GM23338 (cell line): Measurements from ENCODE around the gene ANKRD44. TPM values are rescaled to one million over a fixed set of nuclear protein-coding genes. Genes with fewer than 3 reads are reported as not detected.

Experiments used
- ATAC-seq: fragments of 200-7000 bp; cut with Tn5 transposase; 3 replicates; pipeline ENCODE4 v1.9.1; 2020
- DNase-seq: peaks from one replicate; pipeline ENCODE4 v3.0.0-alpha.2; 2015; ENCODE audit warnings: low spot score
- H2AFZ ChIP-seq: fragments of 200-600 bp; sonication (generic); 2 replicates; pipeline ENCODE4 v1.8.0; 2016; ENCODE audit warnings: antibody characterized with exemption, mild to moderate bottlenecking, moderate library complexity
- H3F3A ChIP-seq: fragments of 200-600 bp; sonication (generic); replicated peaks from 2 replicates; pipeline ENCODE4 v1.8.0; 2017; ENCODE audit warnings: antibody characterized with exemption, mixed run types, low read depth
- H3K27ac ChIP-seq: fragments of 200-600 bp; sonication (generic); 2 replicates; pipeline ENCODE4 v1.6.1; 2016; ENCODE audit warnings: low read depth
- H3K27me3 ChIP-seq: fragments of 200-600 bp; sonication (generic); 2 replicates; pipeline ENCODE4 v1.8.0; 2016; ENCODE audit warnings: mild to moderate bottlenecking, mixed run types, moderate library complexity; ENCODE audit not compliant: insufficient read depth
- H3K36me3 ChIP-seq: fragments of 200-600 bp; sonication (generic); 2 replicates; pipeline ENCODE4 v1.8.0; 2016; ENCODE audit warnings: mild to moderate bottlenecking; ENCODE audit not compliant: insufficient read depth
- H3K4me1 ChIP-seq: fragments of 200-600 bp; sonication (generic); 2 replicates; pipeline ENCODE4 v1.8.0; 2016; ENCODE audit warnings: mild to moderate bottlenecking, moderate library complexity; ENCODE audit not compliant: insufficient read depth
- H3K4me2 ChIP-seq: fragments of 200-600 bp; sonication (generic); 2 replicates; pipeline ENCODE4 v1.7.1; 2017; ENCODE audit warnings: mixed run types
- H3K4me3 ChIP-seq: fragments of 200-600 bp; sonication (generic); 2 replicates; pipeline ENCODE4 v1.6.1; 2016; ENCODE audit warnings: mixed run types
- H3K79me2 ChIP-seq: fragments of 200-600 bp; sonication (generic); replicated peaks from 2 replicates; pipeline ENCODE4 v1.8.0; 2017; ENCODE audit warnings: mild to moderate bottlenecking; ENCODE audit not compliant: insufficient read depth
- H3K9me2 ChIP-seq: fragments of 200-600 bp; sonication (generic); 2 replicates; pipeline ENCODE4 v1.8.0; 2017; ENCODE audit not compliant: insufficient read depth
- H4K20me1 ChIP-seq: fragments of 200-600 bp; sonication (generic); replicated peaks from 2 replicates; pipeline ENCODE4 v1.8.0; 2017; ENCODE audit warnings: mild to moderate bottlenecking; ENCODE audit not compliant: insufficient read depth
- H3K27ac Mint-ChIP-seq: 2 replicates; pipeline ENCODE4 v1.8.0; 2020; ENCODE audit warnings: inconsistent platforms, mild to moderate bottlenecking, moderate library complexity, mixed read lengths
- H3K27me3 Mint-ChIP-seq: 3 replicates; pipeline ENCODE4 v1.8.0; 2022; ENCODE audit warnings: low read depth, mild to moderate bottlenecking, moderate library complexity, mixed read lengths, inconsistent platforms; ENCODE audit not compliant: insufficient read depth, poor library complexity
- H3K36me3 Mint-ChIP-seq: 3 replicates; pipeline ENCODE4 v1.8.0; 2021; ENCODE audit warnings: low read depth, mild to moderate bottlenecking, inconsistent platforms, moderate library complexity, mixed read lengths
- H3K4me1 Mint-ChIP-seq: 3 replicates; pipeline ENCODE4 v1.8.0; 2020; ENCODE audit warnings: mild to moderate bottlenecking, inconsistent platforms, mixed read lengths
- H3K4me3 Mint-ChIP-seq: 3 replicates; pipeline ENCODE4 v1.8.0; 2021; ENCODE audit warnings: moderate library complexity, mild to moderate bottlenecking, inconsistent platforms, mixed read lengths
- H3K9me3 Mint-ChIP-seq: 3 replicates; pipeline ENCODE4 v1.8.0; 2020; ENCODE audit warnings: moderate library complexity, mild to moderate bottlenecking, inconsistent platforms, mixed read lengths
- ETS1 ChIP-seq: IDR thresholded peaks from 2 replicates; pipeline ENCODE4 v1.6.1; 2016; ENCODE audit warnings: antibody characterized with exemption
- EZH2 ChIP-seq: fragments of 200-600 bp; sonication (generic); IDR thresholded peaks from one replicate; pipeline ENCODE4 v1.8.0; 2017; ENCODE audit warnings: antibody characterized with exemption, mild to moderate bottlenecking, low read depth; ENCODE audit not compliant: unreplicated experiment
- JUNB ChIP-seq: IDR thresholded peaks from one replicate; pipeline ENCODE4 v1.6.1; 2016; ENCODE audit warnings: antibody characterized with exemption; ENCODE audit not compliant: unreplicated experiment
- NANOG ChIP-seq: IDR thresholded peaks from 2 replicates; pipeline ENCODE4 v1.6.1; 2016; ENCODE audit warnings: antibody characterized with exemption, borderline replicate concordance
- POLR2AphosphoS5 ChIP-seq: IDR thresholded peaks from 2 replicates; pipeline ENCODE4 v1.6.1; 2016; ENCODE audit warnings: antibody characterized with exemption, low read depth
- REST ChIP-seq: IDR thresholded peaks from one replicate; pipeline ENCODE4 v1.6.1; 2018; ENCODE audit warnings: antibody characterized with exemption; ENCODE audit not compliant: unreplicated experiment
- STAT1 ChIP-seq: IDR thresholded peaks from one replicate; pipeline ENCODE4 v1.6.1; 2016; ENCODE audit warnings: antibody characterized with exemption; ENCODE audit not compliant: unreplicated experiment
- ZNF114 ChIP-seq: fragments of 250-450 bp; sonication (Bioruptor Pico); IDR thresholded peaks from 2 replicates; pipeline ENCODE4 v1.5.0; 2020; ENCODE audit warnings: mild to moderate bottlenecking, moderate library complexity
- ZNF331 ChIP-seq: fragments of 250-450 bp; sonication (Bioruptor Pico); IDR thresholded peaks from 2 replicates; pipeline ENCODE4 v1.5.0; 2020; ENCODE audit warnings: low read depth, mild to moderate bottlenecking, moderate library complexity
- polyA plus RNA-seq: library from polyadenylated mRNA; unstranded; fragments of >200 nt; fragmentation: Nextera tagmentation; extraction: Ambion mirVana; gene quantifications from 2 replicates; pipeline ENCODE4 v1.2.1, GENCODE V29; 2016
- total RNA-seq: library from RNA; depleted of rRNA; stranded (reverse); fragments of >200 nt; shearing (Covaris generic); gene quantifications from 2 replicates; pipeline ENCODE4 v1.2.3, GENCODE V29; 2014

Gene ANKRD44
- total and polyA plus RNA-seq, 2 experiments from 2014 or later: 0.44 to 0.56 TPM

GRCh38 chr2:197137826-197138477, 172.6 kb downstream of the ANKRD44 start:
- no peak overlapping the region for H3K4me3 ChIP-seq
- H2AFZ ChIP-seq: no peak overlapping the region
- ATAC-seq: no peak
- no peaks in the 10 kb centered on the region for H3F3A ChIP-seq
- no peak for DNase-seq
- Mint-ChIP-seq H3K27me3 (no peaks in the 10 kb centered on the region), H3K4me1 (peaks cover 6% of the 10 kb centered on the region), H3K4me3 (no peak overlapping the region), H3K36me3 (no peaks in the 10 kb centered on the region), H3K27ac (no peak overlapping the region), H3K9me3 (no peaks in the 10 kb centered on the region)
- no peaks in the 10 kb centered on the region for H4K20me1 ChIP-seq
- no peaks in the 10 kb centered on the region for H3K36me3 ChIP-seq
- no peak for TF ChIP-seq STAT1
- H3K4me2 ChIP-seq: no peak overlapping the region
- H3K9me2 ChIP-seq: no peaks in the 10 kb centered on the region
- H3K79me2 ChIP-seq: no peaks in the 10 kb centered on the region
- no peak overlapping the region for H3K27ac ChIP-seq
- no peaks in the 10 kb centered on the region for H3K27me3 ChIP-seq
- H3K4me1 ChIP-seq: no peaks in the 10 kb centered on the region

- Histone ChIP-seq H4K20me1 (no peaks in the 10 kb centered on the region), H3K4me2 (no peak overlapping the region), H3K27ac (no peak overlapping the region), H3F3A (no peaks in the 10 kb centered on the region), H3K4me1 (no peaks in the 10 kb centered on the region), H3K4me3 (no peak overlapping the region), H2AFZ (no peak overlapping the region), H3K36me3 (no peaks in the 10 kb centered on the region), H3K79me2 (no peaks in the 10 kb centered on the region), H3K9me2 (no peaks in the 10 kb centered on the region), H3K27me3 (no peaks in the 10 kb centered on the region)
- ATAC-seq (no peak), DNase-seq (no peak)
- H3K4me3 Mint-ChIP-seq: no peak overlapping the region
- no peaks in the 10 kb centered on the region for H3K27me3 Mint-ChIP-seq
- peaks cover 6% of the 10 kb centered on the region for H3K4me1 Mint-ChIP-seq
- H3K27ac Mint-ChIP-seq: no peak overlapping the region
- H3K36me3 Mint-ChIP-seq: no peaks in the 10 kb centered on the region
- TF ChIP-seq POLR2AphosphoS5 (no peak), ZNF331 (no peak), REST (no peak), EZH2 (no peak)
- no peaks in the 10 kb centered on the region for H3K9me3 Mint-ChIP-seq
Observed at GRCh38 chr2:197137231-197137630, 173.3 kb downstream of the ANKRD44 start.

GRCh38 chr2:197136452-197136851, 174.1 kb downstream of the ANKRD44 start:
- Histone ChIP-seq H3K4me3 (no peak overlapping the region), H4K20me1 (no peaks in the 10 kb centered on the region; the same call in 1 of the 2 replicates), H3K27me3 (no peaks in the 10 kb centered on the region), H3K9me2 (no peaks in the 10 kb centered on the region), H2AFZ (no peak overlapping the region), H3K27ac (no peak overlapping the region), H3K36me3 (no peaks in the 10 kb centered on the region), H3K4me1 (no peaks in the 10 kb centered on the region), H3F3A (no peaks in the 10 kb centered on the region), H3K79me2 (no peaks in the 10 kb centered on the region), H3K4me2 (no peak overlapping the region)
- Mint-ChIP-seq H3K4me1 (peaks cover 6% of the 10 kb centered on the region), H3K36me3 (no peaks in the 10 kb centered on the region), H3K27me3 (peaks cover 3% of the 10 kb centered on the region), H3K27ac (no peak overlapping the region), H3K9me3 (no peaks in the 10 kb centered on the region), H3K4me3 (no peak overlapping the region)
- no peak for ATAC-seq
- DNase-seq: no peak
- TF ChIP-seq ETS1 (no peak), STAT1 (no peak), POLR2AphosphoS5 (no peak), NANOG (no peak), JUNB (no peak), EZH2 (no peak), ZNF114 (CRISPR knock-in tag) (no peak)
